GM12878 (cell line): ENCODE data around the gene AP1B1. TPM values are rescaled to one million over a fixed set of nuclear protein-coding genes. Genes with fewer than 3 reads are reported as not detected.

ENCODE experiments used
- ATAC-seq: fragments of 200-7000 bp; cut with Tn5 transposase; 3 replicates; pipeline ENCODE4 v1.9.1; 2020; ENCODE audit warnings: mild to moderate bottlenecking, moderate library complexity
- BruUV-seq: library from RNA; stranded (reverse); fragments of 400-500 nt; replicated peaks from 2 replicates; lab custom pipeline; 2021; lab: Mats Ljungman, UMichigan
- CTCF ChIA-PET: fragments of 300-600 bp; sonication (Branson Sonifier 250); formaldehyde crosslinking; extraction: SDS; loops from one replicate; lab custom pipeline; 2021; ENCODE audit warnings: inconsistent platforms; lab: Yijun Ruan, JAX
- POLR2A ChIA-PET: fragments of 350-600 bp; formaldehyde crosslinking; extraction: SDS; loops from one replicate; lab custom pipeline; 2021; ENCODE audit warnings: inconsistent platforms; lab: Charles Lee
- RAD21 ChIA-PET: fragments of 300-600 bp; sonication (Branson Sonifier 250); formaldehyde crosslinking; loops from one replicate; lab custom pipeline; 2023; ENCODE audit warnings: antibody characterized with exemption; ENCODE audit not compliant: unreplicated experiment; lab: Charles Lee
- SMC1A ChIA-PET: fragments of 300-600 bp; sonication (Branson Sonifier 250); formaldehyde crosslinking; loops from one replicate; lab custom pipeline; 2023; ENCODE audit not compliant: unreplicated experiment, uncharacterized antibody; lab: Charles Lee
- DNase-seq: peaks from one replicate; pipeline ENCODE4 v3.0.0-alpha.2; 2011; ENCODE audit warnings: low read depth, low spot score
- FAIRE-seq: peaks from 3 replicates; lab custom pipeline; 2011; peaks lifted over from hg19 to GRCh38; lab: Jason Lieb, UNC
- H2AFZ ChIP-seq: 2 replicates; pipeline ENCODE4 v1.6.0; 2011; ENCODE audit warnings: low read depth, low read length, control low read depth; ENCODE audit not compliant: control insufficient read depth
- H3K27ac ChIP-seq: 2 replicates; pipeline ENCODE4 v1.5.1; 2011; ENCODE audit warnings: control low read depth; ENCODE audit not compliant: control insufficient read depth, insufficient read depth
- H3K27me3 ChIP-seq, 2 experiments: replicated peaks in 1 of 2; 2 replicates each; pipeline versions ENCODE4 v1.6.0 to v1.6.1; 2011; ENCODE audit warnings: low read length in 1 of 2; ENCODE audit not compliant: control insufficient read depth in 2 of 2, insufficient read depth in 2 of 2
- H3K36me3 ChIP-seq, 2 experiments: 2 replicates each; pipeline ENCODE4 v1.5.1; 2011; ENCODE audit warnings: low read length in 1 of 2; ENCODE audit not compliant: control insufficient read depth in 2 of 2, insufficient read depth in 2 of 2
- H3K4me1 ChIP-seq: 2 replicates; pipeline ENCODE4 v1.6.1; 2011; ENCODE audit warnings: mild to moderate bottlenecking, low read length, moderate library complexity, mixed read lengths; ENCODE audit not compliant: control insufficient read depth, insufficient read depth
- H3K4me2 ChIP-seq: 2 replicates; pipeline ENCODE4 v1.6.0; 2011; ENCODE audit warnings: control low read depth; ENCODE audit not compliant: control insufficient read depth, insufficient read depth
- H3K4me3 ChIP-seq: fragments of 200-600 bp; sonication (generic); 2 replicates; pipeline ENCODE4 v1.5.1; 2016
- H3K79me2 ChIP-seq: 2 replicates; pipeline ENCODE4 v1.6.0; 2011; ENCODE audit warnings: low read length; ENCODE audit not compliant: control insufficient read depth, insufficient read depth
- H3K9ac ChIP-seq: 2 replicates; pipeline ENCODE4 v1.8.0; 2011; ENCODE audit warnings: low read length, control low read depth, mixed read lengths; ENCODE audit not compliant: control insufficient read depth, insufficient read depth
- H3K9me3 ChIP-seq: replicated peaks from 3 replicates; pipeline ENCODE4 v1.5.1; 2011; ENCODE audit warnings: mild to moderate bottlenecking, low read length; ENCODE audit not compliant: control insufficient read depth, insufficient read depth
- H4K20me1 ChIP-seq: 2 replicates; pipeline ENCODE4 v1.6.0; 2011; ENCODE audit not compliant: control insufficient read depth, insufficient read depth
- CUX1 ChIP-seq: IDR thresholded peaks from 2 replicates; pipeline ENCODE4 v1.6.1; 2012; ENCODE audit warnings: improper control_type of control experiment, low read depth, low read length; ENCODE audit not compliant: insufficient replicate concordance
- RELA ChIP-seq: fragments of 450-650 bp; IDR thresholded peaks from 2 replicates; pipeline ENCODE4 v1.8.0; 2014; ENCODE audit warnings: borderline replicate concordance; ENCODE audit not compliant: partially characterized antibody
- REST ChIP-seq: IDR thresholded peaks from 2 replicates; pipeline ENCODE4 v1.6.1; 2012; ENCODE audit warnings: mild to moderate bottlenecking, low read depth, low read length
- RFX5 ChIP-seq: IDR thresholded peaks from 2 replicates; pipeline ENCODE4 v1.6.1; 2011; ENCODE audit warnings: low read depth, low read length, improper control_type of control experiment
- SMAD5 ChIP-seq: IDR thresholded peaks from 2 replicates; pipeline ENCODE4 v1.6.1; 2016; ENCODE audit warnings: antibody characterized with exemption, low read depth
- SUZ12 ChIP-seq: fragments of 200-600 bp; sonication (generic); IDR thresholded peaks from one replicate; pipeline ENCODE4 v1.6.1; 2018; ENCODE audit warnings: antibody characterized with exemption, mild to moderate bottlenecking; ENCODE audit not compliant: unreplicated experiment
- ZNF274 ChIP-seq: IDR thresholded peaks from one replicate; pipeline ENCODE4 v1.8.0; 2011; ENCODE audit not compliant: insufficient read length, insufficient read depth
- WGBS: methylation state at CpG from one replicate; pipeline ENCODE4 v1.1.6; 2016; ENCODE audit warnings: low lambda C conversion rate; ENCODE audit not compliant: insufficient replicate concordance, insufficient coverage; ENCODE audit errors: missing lambda C conversion rate; 5-methylcytosine and 5-hydroxymethylcytosine counted together
- in situ Hi-C: fragments of 300-500 bp; cut with MboI; formaldehyde crosslinking; loops from 9 replicates; pipeline ENCODE4 v1.14.3; 2018; ENCODE audit warnings: mixed read lengths
- intact Hi-C: fragments of 100-400 bp; cut with micrococcal nuclease; formaldehyde crosslinking; loops from one replicate; pipeline ENCODE4 v1.14.2; 2022; ENCODE audit not compliant: unreplicated experiment
- polyA plus RNA-seq, 11 experiments: library from polyadenylated mRNA; depleted of rRNA in 4 of 11; unstranded in 6 of 11; stranded (reverse) in 5 of 11; fragments of >200 nt; fragmentation: Nextera tagmentation in 4 of 11; fragmentation: Illumina TruSeq in 1 of 11; extraction: Ambion mirVana in 4 of 11; extraction: Trizol in 1 of 11; gene quantifications; 1 replicate in 1 of 11; 2 replicates in 10 of 11; pipeline versions ENCODE4 v1.2.1 to v1.2.3, GENCODE V29; 2011 to 2016; ENCODE audit warnings: inconsistent platforms in 2 of 11, missing spikeins in 2 of 11, low read depth in 1 of 11
- total RNA-seq, 4 experiments: library from RNA; depleted of rRNA in 3 of 4; stranded (reverse); fragments of >200 nt in 3 of 4; fragmentation: Illumina TruSeq in 1 of 4; extraction: Trizol in 1 of 4; gene quantifications; 2 replicates each; pipeline versions ENCODE4 v1.2.1 to v1.2.3, GENCODE V29; 2013 to 2021

The AP1B1 gene
- total and polyA plus RNA-seq, 10 of the 15 experiments (the other 5 are each of a cell fraction or from before 2014, with no cell fraction given) = 2.1 to 98.6 (median 57.8) TPM

- FAIRE-seq (no peak), ATAC-seq (no peak), DNase-seq (no peak)
- Histone ChIP-seq H4K20me1 (no peaks in the 10 kb centered on the region), H3K4me2 (no peak overlapping the region), H3K27ac (no peak overlapping the region), H3K27me3 (no peaks in the 10 kb centered on the region), H3K4me3 (no peak overlapping the region), H3K9ac (no peak overlapping the region), H3K4me1 (peaks cover 7% of the 10 kb centered on the region), H3K79me2 (no peaks in the 10 kb centered on the region), H3K36me3 (no peaks in the 10 kb centered on the region), H2AFZ (no peak overlapping the region), H3K9me3 (no peaks in the 10 kb centered on the region)
- intact Hi-C loops (no loop called here), in situ Hi-C loops (loop anchor here (5.0 to 10.0 kb wide), 2 partner anchors 125 to 687 kb away; partner anchors contain the start of gene HORMAD2)
- RAD21 ChIA-PET = interaction anchor here (0.5 kb wide), 1 partner anchor 713 kb away, joined by 5 read pairs; no protein-coding TSS in a partner anchor
- WGBS = 67% methylated on average over 6 of the region's 6 CpGs
- TF ChIP-seq RFX5 (no peak), REST (no peak), SMAD5 (no peak), CUX1 (no peak), SUZ12 (no peak), RELA (no peak), ZNF274 (no peak)
- BruUV-seq = no TSS peak
- POLR2A ChIA-PET = interaction anchor here (0.9 kb wide), 1 partner anchor 13 kb away, joined by 3 read pairs; no protein-coding TSS in a partner anchor
- SMC1A ChIA-PET = interaction anchor here (0.9 to 3.3 kb wide), 2 partner anchors 10 to 126 kb away, joined by 3 to 14 read pairs; no protein-coding TSS in a partner anchor
- CTCF ChIA-PET = interaction anchor here (1.3 kb wide), 1 partner anchor 228 kb away, joined by 4 read pairs; no protein-coding TSS in a partner anchor
Observed at GRCh38 chr22:29397791-29398190, 9.4 kb upstream of the AP1B1 start.
